ENCODE measurements around the gene PHTF2.
"Not testable (repeated sequence)": the region's sequence is repeated elsewhere in the genome, so short reads cannot be mapped to it uniquely, and the experiment has no call there.

The PHTF2 gene

DNA sequence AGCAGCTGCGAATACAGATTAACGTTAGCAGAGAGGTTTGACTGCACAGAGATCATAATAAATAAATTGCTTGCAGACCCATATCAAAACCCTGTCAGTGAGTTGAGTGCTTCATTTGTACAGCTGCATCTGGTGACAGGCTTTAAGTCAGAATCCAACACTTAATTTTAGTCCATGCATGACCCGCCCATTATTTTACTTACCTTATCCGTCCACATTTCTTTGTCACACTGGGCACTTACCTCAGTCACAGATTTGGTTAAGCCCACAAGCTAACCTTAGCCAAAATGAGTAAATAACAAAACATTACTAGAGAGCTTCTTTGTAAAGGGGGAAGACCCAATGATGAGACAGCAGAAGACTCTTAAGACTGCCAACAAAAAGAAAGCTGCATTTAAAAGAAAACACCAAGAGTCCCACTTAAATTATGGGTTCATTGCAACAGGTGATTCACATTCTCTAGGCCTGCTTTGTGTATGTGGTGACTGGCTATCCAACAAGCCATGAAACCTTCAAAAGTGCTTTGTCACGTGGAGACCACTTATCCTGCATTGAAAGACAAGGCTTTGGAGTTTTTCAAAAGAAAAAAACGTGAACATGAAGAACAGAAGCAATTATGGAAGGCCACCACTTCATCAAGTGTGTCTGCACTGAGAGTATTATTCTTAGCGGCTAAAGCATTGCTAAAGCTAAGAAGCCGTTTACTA lies 32.2 kb downstream of the PHTF2 start:
- DNase-seq (ENCODE audit: low read depth): no peak

- no peak for DNase-seq (ENCODE audit: low read depth)
These were observed 32.9 kb downstream of the PHTF2 start for GRCh38 chr7:77831481-77831880.

DNA sequence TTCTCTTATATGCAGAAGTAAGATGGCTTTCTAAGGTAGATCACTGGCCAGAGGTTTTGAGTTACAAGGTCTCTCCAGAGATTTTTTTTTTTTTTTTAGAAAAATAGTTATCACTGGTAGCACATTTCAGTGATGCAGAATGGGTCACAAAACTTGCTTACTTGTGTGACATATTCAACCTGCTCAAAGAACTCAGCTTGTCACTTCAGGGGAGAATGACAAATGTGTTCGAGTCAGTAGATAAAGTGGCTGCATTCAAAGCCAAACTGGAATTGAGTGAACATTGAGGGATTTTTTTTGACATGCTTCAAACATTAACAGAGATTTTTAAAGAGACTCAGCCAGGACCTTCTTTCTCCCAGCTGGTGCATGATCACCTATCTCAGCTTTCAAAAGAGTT lies 33.4 kb downstream of the PHTF2 start:
- DNase-seq (ENCODE audit: low read depth): no peak

GRCh38 chr7:77833136-77833535 lies 34.6 kb downstream of the PHTF2 start:
- no peak for DNase-seq (ENCODE audit: low read depth)

GRCh38 chr7:77836425-77836824 lies 37.9 kb downstream of the PHTF2 start:
- not testable (repeated sequence) for DNase-seq (ENCODE audit: low read depth)

DNA sequence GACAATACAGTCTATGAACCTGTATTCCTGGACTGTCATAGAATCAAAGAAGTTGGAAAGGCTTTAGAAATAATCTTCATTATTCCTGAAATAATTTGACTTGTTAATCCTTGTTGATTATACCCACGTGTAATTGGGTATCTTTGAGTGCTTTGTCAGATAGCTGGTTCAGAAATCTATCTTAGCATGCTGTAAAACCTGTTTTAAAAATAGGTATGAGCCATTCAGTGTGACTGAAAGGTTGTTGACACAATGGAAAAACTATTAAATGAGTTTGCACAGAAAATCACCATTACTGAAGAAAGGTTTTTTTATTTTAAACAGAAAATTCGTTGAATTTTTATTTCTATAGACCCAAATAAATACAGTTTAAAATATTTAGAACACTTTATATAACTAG lies 38.7 kb downstream of the PHTF2 start:
- DNase-seq (ENCODE audit: low read depth): no peak

DNA sequence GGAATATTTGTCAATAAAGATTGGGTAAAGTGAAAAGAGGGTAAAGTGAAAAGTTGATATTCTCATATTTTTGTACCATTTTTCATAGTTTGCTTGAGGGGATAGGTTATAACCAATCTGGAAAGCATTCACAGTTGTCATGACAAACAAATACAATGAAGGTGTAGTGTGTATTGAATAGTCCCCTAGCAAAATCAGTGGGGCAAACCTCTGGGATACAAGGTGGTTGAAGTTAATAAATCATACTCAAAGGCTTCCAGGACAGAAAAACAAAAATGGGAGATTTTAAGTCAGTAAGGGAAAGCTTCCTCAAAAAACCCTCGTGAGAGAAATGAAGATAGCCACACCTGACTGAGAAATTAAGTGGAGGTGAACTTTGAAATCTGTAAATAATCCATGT lies 39.4 kb downstream of the PHTF2 start:
- no peak for DNase-seq (ENCODE audit: low read depth)

GRCh38 chr7:77838929-77839491 lies 40.4 kb downstream of the PHTF2 start:
- DNase-seq (ENCODE audit: low read depth): no peak

DNA sequence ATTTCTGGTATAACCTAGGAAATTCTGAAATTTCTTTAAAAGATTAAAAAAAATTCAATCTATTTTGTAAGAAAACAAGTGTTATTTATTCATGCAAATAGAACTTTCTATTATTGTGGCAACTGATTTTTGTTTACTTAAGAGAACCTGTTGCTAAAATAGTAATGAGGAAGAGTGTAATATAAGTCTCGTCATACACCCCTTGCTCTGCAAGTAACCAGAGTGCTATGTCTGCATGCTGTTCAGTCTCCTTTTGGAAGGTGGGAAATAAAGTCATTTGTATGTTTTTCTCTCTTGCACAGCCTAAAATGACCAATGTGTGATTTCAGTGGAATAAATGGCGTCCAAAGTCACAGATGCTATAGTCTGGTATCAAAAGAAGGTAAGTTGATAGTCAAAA lies 41.3 kb downstream of the PHTF2 start:
- DNase-seq (ENCODE audit: low read depth): no peak

- no peak for DNase-seq (ENCODE audit: low read depth)
These were observed 44.6 kb downstream of the PHTF2 start for GRCh38 chr7:77843194-77843593.

GRCh38 chr7:77846317-77847092 lies 47.9 kb downstream of the PHTF2 start:
- no peak for DNase-seq (ENCODE audit: low read depth)

DNA sequence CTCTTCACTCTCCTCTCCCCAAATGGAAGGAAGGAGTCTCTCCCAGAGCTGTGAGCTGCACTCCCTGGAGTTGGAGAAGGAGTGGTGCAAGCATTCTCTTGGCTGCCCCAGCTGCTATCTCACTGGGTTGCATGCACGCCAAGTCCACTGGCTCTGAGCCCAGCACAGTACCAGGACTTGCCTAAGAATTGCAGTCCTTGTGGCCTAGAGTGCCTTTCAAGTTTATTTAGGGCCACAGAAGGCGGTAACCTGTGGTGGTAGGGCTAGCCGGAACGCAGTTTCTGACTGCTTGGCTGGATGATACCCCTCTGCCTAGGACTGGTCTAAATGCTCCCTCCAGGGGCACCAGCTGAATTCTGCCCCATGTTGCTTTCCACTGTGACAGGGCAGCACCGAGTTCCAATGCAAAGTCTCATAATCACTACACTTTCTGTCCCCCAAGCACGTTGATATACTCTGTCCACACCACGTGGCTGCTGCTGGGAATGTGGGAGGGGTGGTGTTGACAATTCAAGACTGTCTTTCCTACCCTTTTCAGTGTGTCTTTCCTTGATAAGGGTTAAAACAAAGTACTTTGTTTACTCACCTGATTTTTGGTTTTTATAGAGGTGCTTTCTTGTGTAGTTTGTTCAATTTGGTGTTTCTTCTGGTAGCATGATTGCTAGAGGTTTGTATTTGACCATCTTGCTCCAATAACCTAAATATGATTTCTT lies 57.0 kb downstream of the PHTF2 start:
- no peak for DNase-seq (ENCODE audit: low read depth)

- DNase-seq (ENCODE audit: low read depth): no peak
These were observed 59.7 kb downstream of the PHTF2 start for GRCh38 chr7:77858278-77858677.

DNA sequence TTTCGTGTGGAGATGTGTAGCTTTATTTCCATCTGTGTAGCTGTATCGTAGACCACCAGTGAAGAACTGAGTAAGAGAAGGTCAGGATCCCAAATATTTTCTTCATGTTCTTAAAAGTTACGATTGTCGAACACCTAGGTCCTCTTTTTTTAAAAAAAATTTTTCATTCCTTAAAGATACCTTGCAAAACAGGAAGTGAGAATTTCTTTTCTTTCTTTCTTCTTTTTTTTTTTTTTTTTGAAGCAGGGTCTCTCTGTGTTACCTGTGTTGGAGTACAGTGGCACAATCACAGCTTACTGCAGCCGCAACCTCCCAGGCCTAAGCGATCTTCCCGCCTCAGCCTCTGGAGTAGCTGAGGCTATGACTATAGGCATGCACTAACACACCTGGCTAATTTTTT lies 60.8 kb downstream of the PHTF2 start:
- DNase-seq (ENCODE audit: low read depth): no peak

- DNase-seq (ENCODE audit: low read depth): no peak
These were observed 64.1 kb downstream of the PHTF2 start for GRCh38 chr7:77862691-77863090.

GRCh38 chr7:77863860-77864259 lies 65.3 kb downstream of the PHTF2 start:
- no peak for DNase-seq (ENCODE audit: low read depth)

- no peak for DNase-seq (ENCODE audit: low read depth)
These were observed 67.8 kb downstream of the PHTF2 start for GRCh38 chr7:77866370-77866769.

DNA sequence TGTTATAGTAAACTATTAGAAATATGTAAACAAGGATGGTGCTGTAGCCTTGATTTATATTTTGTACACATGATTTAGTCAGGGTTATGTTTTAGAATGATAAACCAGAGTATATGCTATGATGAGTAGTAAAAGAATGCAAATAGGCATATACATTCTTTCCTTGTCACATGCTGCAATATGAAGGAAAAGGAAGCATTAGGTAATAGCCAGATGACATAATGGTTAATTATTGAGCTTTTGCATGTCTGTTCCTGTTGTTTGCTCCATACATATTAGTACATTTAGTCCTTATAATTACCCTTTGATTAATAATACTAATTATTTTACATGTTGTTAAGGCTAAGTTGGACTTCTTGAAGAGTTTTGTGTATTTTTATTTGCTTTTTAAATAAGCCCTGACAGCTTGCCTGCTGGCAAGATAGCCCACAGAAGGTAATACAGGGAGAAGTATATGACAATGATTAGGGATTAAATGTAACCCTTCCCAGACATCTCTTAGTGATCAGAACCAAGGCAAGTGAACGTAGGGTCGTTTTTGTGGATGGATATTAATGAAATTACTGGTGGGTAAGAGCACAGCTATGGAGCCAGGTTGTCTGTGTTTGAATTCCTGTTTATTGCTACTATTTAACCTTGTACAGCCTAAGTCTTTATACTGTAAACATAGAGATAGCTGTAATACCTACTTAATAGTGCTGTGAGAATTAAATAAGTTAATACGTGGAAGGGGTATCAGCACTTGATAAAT lies 68.4 kb downstream of the PHTF2 start:
- DNase-seq (ENCODE audit: low read depth): no peak

DNA sequence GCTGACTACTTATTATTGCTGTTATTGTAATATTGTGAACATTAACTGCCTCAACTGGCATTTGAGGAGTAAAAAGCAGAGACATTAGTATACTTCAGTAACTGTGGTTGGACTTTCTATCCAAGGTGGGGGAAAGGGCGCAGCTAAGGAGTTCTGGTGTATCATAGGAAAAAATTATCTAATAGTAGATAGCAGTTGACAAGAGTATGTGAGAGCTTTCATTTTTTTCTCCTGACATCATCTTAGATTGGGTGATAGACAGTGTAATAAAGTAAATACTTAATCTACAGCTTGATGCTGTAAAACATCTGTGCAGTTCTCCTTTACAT lies 68.9 kb downstream of the PHTF2 start:
- no peak for DNase-seq (ENCODE audit: low read depth)

DNA sequence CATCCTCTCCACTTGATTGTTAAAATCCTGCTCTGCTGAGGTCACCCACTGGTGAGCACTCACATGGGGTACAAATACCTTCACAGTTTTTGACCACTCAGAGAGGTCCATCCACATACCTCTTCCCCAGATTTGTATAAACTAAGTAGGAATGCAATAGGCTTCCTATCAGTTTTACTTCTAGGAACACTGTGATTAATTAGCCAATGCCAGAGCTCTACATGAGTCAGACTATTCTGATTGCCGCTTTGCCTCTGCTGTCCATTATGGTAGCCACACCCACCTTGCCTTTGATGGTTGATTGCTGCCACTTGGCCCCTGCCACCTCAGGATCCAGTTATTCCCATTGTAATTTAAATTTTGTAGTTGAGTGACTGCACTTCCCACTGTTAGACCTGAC lies 73.7 kb downstream of the PHTF2 start:
- not testable (repeated sequence) for DNase-seq (ENCODE audit: low read depth)

DNA sequence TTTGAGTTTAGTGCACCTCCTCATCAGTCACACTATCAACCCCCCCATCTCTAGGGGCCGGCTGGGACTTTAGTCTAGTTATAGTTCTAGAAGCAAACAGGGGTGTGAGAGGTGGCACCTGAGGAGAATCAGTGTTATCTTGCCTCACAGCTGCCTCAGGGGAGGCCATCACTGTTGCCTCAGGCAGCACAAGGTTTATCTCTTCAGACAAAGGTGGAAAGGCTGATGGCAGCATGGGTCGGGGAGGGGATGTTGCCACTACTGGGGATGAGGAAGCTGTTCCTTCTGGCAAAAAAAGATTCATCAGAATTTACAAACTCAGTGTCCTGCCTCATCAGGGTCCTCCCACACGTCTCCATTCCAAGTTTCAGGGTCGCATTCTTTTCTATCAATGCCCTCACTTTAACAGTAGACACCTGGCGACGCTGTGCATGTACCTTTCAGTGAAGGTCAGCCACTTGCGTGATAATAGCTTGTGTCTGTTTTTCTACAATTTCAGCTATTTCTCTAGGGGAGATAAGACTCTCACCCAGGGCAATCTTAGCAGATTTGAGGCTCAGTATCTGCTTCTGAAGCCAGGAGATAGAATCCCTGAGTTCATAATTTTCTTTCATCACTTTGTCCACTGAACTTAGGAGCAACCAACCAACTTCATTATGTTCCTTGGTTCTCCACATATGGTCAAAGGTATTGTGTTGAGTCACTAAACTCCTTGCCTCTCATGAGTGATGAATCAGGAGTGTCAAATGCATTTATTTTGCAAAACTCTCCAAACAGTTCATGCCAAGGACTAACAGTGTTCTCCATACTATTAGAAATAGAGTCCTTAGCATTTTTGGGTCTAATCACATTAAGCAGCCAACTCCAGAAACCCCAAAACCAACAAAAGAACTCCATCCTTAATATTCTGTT lies 75.1 kb downstream of the PHTF2 start:
- not testable (repeated sequence) for DNase-seq (ENCODE audit: low read depth)
